ENCODE measurements around the gene C19orf33.

Gene C19orf33

DNA sequence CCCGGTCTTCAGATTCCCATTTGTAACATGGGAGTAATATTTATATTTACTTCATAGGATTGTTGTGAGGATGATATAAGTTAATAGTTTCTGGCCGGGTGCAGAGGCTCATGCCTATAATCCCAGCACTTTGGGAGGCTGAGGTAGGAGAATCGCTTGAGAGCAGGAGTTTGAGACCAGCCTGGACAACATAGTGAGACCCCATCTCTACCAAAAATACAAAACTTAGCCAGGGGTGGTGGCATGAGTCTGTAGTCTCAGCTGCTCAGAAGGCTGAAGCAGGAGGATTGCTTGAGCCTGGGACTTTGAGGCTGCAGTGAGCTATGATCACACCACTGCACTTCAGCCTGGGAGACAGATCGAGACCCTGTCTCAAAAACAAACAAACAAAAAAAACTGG, 42.8 kb downstream of the C19orf33 start:
- no peak for DNase-seq

DNA sequence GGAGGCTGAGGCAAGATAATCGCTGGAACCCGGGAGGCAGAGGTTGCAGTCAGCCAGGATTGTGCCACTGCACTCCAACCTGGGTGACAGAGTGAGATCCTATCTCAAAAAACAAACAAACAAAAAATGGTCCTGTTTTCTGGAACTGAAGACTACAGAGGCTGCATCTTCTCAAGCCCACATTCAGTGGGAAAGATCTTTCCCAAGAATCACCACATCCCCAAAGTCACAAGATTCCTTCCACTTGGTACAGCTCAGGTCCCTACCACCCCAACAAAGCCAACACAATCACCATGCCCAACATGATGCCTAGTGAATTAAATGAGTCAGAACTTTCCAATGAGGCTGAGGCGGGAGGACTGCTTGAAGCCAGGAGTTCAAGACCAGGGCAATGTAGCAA, 46.8 kb downstream of the C19orf33 start:
- DNase-seq = no peak

GRCh38 chr19:38351865-38352395, 47.9 kb downstream of the C19orf33 start:
- no peak for DNase-seq

GRCh38 chr19:38352611-38353010, 48.6 kb downstream of the C19orf33 start:
- DNase-seq = no peak
